HG03196 (cell line): ENCODE results near the gene SLC8A2.

Source experiments
- ATAC-seq: cut with Tn5 transposase; IDR thresholded peaks from one replicate; pipeline ENCODE4 v1.9.1; 2021; ENCODE audit not compliant: unreplicated experiment

Gene SLC8A2

GRCh38 chr19:47471733-47472457, at the start of gene SLC8A2:
SLC8A2 (minus strand) TSS chr19:47471893; CDS start chr19:47466403, 5,490 bp downstream.
- no peak for ATAC-seq

GRCh38 chr19:47520839-47521238, 49.1 kb upstream of the SLC8A2 start:
- no peak for ATAC-seq

GRCh38 chr19:47520343-47520806, 48.7 kb upstream of the SLC8A2 start:
- ATAC-seq: no peak

- no peak for ATAC-seq
Observed at GRCh38 chr19:47518854-47519253, 47.2 kb upstream of the SLC8A2 start.

GRCh38 chr19:47518139-47518538, 46.4 kb upstream of the SLC8A2 start:
- no peak for ATAC-seq

GRCh38 chr19:47514869-47515588, 43.3 kb upstream of the SLC8A2 start, which contains the start of gene NAPA:
NAPA (minus strand) TSS chr19:47515063; CDS start chr19:47514940, 123 bp downstream.
- peak; percentile 81 for ATAC-seq

GRCh38 chr19:47514151-47514868, 42.6 kb upstream of the SLC8A2 start:
- no peak for ATAC-seq

- no peak for ATAC-seq
Observed at GRCh38 chr19:47512948-47513319, 41.2 kb upstream of the SLC8A2 start.

- no peak for ATAC-seq
Observed at GRCh38 chr19:47512183-47512947, 40.7 kb upstream of the SLC8A2 start.

GRCh38 chr19:47511681-47512080, 40.0 kb upstream of the SLC8A2 start:
- no peak for ATAC-seq

- ATAC-seq: no peak
Observed at GRCh38 chr19:47511128-47511517, 39.4 kb upstream of the SLC8A2 start.

- ATAC-seq: no peak
Observed at GRCh38 chr19:47510516-47511127, 38.9 kb upstream of the SLC8A2 start.

GRCh38 chr19:47509973-47510372, 38.3 kb upstream of the SLC8A2 start:
- no peak for ATAC-seq

GRCh38 chr19:47509170-47509847, 37.6 kb upstream of the SLC8A2 start:
- no peak for ATAC-seq

- no peak for ATAC-seq
Observed at GRCh38 chr19:47508721-47509120, 37.0 kb upstream of the SLC8A2 start.

- ATAC-seq: no peak
Observed at GRCh38 chr19:47507924-47508553, 36.3 kb upstream of the SLC8A2 start.

- ATAC-seq: no peak
Observed at GRCh38 chr19:47507012-47507411, 35.3 kb upstream of the SLC8A2 start.

GRCh38 chr19:47506459-47506858, 34.8 kb upstream of the SLC8A2 start:
- ATAC-seq: no peak

GRCh38 chr19:47505506-47505905, 33.8 kb upstream of the SLC8A2 start:
- ATAC-seq: no peak

GRCh38 chr19:47503826-47504150, 32.1 kb upstream of the SLC8A2 start:
- ATAC-seq: no peak
